ENCODE data around the gene ERGIC2.

ERGIC2 gene

DNA sequence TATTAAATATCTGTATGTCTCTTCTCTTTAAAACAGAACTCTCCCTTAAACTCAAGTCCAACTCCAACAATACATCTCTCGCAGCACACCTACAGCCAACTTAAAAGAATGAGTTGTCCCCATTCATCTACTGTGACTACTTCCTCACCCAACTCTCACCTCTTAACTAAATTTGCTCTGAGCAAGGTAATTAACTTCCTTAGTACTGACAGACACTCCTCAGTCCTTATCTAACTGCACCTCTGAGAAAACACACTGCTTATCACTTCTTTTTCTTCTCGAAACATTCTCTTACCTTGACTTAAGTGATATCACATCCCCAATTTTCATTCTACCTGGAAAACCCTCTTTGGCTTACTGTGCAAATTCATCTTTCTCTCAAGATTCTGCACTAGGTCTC is 7.0 kb downstream of the ERGIC2 start:
- no peak for DNase-seq

DNA sequence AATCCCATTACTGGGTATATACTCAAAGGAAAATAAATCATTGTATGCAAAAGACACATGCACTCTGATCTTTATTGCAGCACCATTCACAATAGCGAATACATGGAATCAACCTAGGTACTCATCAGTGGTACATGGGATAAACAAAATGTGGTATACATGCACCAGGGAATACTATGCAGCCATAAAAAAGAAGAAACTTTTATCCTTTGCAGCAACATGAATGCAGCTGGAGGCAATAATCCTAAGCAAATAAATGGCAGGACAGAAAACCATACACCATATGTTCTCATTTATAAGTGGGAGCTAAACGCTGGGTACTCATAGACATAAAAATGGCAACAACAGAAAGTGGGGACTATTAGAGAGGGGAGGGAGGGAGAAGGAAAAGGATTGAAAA is 15.9 kb downstream of the ERGIC2 start:
- no peak for DNase-seq

DNA sequence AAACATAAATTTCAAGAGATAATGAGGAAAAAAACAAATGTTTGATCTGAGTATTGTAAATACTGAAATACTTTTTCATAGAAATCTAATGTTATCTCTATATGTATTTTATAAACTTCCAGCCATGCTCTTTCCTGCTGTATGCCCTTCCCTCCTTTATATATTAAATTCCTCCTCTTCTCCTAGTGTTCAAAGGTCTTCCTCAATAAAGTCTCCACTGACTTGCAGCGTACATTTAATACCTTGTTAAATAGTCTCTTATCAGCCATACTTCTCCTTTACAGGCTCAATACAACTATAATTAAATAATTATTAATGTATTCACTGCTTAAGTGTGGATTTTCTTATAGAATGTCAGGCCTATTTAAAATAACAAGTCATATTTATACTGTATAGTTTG is 26.0 kb downstream of the ERGIC2 start:
- no peak for DNase-seq

DNA sequence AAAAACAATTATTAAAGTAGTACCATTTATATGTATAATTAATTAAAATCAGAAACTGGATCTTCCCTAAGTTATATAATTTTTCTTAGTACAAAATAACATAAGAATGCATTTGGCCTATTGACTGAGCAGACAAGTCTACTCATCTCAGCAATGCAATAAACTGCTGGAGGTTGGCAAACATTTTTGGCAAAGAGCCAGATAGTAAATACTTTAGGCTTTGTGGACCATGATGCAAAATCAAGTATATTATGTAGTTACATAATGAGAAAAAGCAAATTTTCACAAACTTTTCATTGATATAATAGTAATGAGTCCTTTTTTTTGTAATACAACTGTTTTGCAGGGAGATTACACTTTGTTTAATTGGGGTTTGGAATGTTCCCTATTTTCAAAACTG is 30.9 kb downstream of the ERGIC2 start:
- no peak for DNase-seq

DNA sequence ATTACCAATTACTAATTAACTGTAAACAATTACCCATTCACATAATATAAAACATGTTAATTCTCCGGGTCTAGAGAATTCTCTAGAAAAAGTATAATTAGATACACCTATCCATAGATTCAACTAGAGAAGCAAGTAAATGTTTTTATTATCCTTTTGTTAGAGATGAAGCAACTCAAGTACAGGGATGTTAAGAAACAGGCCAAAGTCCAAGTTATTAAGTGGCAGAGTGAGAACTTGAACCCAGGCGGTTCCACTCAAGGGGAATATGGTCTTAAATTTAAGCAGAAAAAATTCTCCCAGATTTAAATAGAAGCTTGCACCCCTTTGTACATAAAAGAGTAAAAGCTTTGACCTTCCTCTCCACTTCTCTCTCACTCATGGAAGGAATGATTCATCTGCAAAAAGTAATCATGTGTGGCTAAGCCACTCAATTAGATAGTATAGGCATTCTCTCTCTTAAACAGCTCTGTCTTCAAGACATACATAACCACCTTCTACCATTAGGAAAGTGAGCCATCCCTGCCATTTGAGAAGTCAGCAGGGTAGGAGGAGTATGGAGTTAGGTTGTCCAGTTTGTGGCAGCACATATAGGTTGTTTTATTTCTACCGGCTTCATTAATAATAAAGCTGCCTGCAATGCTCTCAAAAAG is 34.1 kb downstream of the ERGIC2 start:
- no peak for DNase-seq

DNA sequence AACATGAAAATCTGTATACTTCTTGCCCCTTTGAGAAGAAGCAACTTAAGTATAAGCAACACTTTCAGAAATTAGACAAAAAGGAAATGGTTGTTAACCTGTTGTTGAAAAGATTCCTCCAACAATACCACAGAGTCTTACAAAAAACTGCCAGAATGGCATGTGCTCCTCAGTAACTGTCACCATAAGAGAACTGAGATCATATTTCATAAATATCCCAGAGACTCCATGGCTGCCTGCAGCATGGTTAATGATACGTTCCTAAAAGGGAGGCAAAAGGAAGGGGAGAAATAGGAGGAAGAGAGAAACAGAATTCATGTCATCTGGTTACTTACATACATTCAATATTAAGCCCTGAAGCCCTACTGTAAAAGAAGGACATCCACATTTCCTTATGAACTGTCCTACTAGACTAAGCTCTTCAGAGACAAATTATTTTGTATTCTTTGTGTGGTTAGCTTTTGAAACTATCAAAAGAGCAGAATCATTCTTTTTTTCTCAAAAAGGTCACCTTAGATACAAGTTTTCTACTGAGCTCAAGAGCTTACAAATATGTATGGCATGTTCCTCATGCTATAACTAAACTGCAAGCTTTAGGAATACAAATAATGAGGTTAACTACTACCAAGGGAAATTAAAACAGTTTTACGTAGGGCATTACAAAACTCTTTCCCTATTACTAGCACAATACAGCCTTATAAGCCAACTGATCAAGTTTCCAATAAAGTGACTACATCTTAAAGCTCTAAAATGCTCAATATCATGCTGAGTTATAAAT is 37.8 kb downstream of the ERGIC2 start:
- no peak for DNase-seq

DNA sequence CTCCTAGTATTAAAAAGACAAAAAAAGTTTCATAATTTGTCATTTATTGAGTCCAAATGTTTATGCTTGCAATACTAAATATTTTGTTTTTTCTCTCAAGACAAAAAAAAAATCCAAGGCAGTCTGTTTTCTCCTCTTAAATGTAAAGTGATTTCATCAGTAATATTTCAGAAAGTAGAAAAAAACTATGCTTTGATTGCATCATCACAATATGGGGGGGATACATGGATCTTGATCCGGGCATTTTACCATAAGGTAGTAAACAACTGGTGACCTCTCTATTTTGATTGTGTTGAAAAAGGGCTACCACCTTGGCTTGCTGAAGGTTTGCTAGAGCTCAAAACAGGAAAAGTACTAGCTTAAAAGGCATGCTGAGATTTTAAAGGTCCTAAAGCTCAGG is 43.6 kb downstream of the ERGIC2 start:
- no peak for DNase-seq

DNA sequence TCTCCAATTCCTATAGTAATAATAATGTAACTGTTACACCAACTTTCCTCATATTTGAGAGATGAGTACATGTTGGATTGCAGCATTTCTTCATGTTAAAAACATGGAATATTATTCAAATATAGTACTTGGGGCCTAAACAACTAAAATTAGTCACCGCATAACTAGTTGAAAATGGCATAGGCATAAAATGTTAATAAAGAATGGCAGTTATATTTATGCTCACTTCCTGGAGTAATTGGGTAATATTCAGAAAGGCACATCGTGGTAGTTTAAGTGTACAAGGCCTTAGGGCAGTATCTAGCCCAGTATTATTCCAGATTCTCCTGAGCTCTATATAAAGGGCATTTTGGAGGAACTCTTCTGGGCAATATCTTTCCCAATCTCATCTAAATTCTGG is 46.0 kb downstream of the ERGIC2 start:
- DNase-seq = no peak

DNA sequence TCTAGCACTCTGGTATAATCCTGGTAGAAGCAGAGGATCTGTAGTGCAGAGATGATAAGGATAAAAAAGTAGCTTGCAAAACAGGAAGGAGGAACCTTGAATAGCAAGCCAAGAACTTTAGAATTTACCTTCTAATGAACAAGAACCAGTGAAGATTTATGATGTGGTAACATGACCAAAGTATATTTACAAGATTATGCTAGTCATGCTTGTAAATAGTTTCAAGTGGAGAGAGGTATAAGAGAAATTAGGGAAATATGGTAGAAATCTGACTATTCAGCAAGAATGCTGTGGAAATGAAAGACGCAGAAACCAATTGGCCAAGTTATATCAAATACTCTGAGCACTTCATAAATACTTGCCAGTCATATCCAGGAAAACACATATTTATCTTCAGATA is 47.8 kb downstream of the ERGIC2 start:
- no peak for DNase-seq

DNA sequence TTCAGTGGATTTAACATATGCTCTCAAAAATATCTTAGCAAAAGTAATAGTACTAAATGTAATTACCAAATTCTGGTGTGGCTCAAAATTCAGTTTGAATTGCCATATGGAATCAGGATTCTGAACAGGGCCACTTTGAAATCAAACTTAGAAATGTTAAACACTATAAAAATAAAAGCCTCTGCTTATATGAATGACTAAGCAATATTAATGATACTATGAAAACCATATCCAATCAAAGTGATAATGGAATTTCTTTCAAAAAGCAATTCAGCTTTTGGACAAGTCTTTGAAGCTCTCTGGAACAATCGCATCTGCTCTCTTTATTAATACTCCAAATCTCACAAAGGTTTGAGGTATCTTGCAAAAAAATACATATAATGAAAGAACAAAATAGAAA is 51.6 kb downstream of the ERGIC2 start:
- DNase-seq = no peak

DNA sequence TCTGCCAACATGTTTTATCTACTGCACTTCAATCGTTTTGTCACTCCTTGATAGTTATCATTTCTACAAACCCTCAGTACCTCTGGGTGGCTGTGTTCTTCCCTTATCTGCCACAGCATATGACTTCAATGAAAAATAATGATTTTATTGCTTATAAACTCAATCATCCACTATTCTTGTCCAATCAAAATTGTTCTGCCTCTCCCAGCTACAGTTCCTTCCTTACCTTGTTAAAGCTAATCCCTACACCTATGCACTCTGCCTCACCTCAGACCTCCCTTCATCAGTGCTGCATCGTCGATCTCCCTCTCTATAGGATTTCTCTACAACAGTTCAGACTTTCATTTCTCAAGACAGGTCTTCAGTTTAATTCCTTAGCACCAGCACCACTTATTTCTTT is 58.8 kb downstream of the ERGIC2 start:
- no peak for DNase-seq

DNA sequence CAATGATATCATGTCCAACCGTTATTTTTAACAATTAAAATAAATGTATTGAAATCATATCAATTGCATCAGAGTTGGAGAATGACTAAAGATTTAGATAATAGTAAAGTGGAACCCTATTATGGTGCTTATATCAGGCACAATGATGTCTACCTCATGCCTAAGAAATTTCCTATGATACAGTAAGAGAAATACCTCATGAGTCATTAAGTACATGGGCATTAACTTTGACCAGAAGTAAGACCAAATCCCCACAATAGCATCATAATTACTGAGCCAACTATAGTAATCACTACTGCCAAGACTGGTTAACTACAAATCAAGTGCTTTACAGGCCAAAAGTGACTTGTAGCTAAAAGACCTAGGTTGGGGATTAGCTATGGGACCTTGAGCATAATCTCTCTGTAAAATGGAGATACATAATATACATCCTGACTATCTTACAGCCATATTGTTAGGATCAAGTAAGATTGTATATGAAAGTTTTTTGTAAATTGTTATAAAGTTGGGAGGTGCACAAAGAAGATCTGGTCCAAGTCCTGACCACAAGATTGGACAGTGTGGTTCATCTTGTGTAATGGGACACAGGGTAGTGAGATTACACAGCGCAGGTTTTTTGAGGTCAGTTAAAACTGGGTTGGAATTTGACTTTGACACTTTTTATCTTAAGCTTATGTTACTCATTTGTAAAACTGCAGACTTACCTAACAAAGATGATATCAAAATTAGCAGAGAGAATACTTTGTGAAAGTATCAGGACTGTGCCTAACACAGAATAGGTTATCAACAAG is 60.5 kb downstream of the ERGIC2 start:
- no peak for DNase-seq

DNA sequence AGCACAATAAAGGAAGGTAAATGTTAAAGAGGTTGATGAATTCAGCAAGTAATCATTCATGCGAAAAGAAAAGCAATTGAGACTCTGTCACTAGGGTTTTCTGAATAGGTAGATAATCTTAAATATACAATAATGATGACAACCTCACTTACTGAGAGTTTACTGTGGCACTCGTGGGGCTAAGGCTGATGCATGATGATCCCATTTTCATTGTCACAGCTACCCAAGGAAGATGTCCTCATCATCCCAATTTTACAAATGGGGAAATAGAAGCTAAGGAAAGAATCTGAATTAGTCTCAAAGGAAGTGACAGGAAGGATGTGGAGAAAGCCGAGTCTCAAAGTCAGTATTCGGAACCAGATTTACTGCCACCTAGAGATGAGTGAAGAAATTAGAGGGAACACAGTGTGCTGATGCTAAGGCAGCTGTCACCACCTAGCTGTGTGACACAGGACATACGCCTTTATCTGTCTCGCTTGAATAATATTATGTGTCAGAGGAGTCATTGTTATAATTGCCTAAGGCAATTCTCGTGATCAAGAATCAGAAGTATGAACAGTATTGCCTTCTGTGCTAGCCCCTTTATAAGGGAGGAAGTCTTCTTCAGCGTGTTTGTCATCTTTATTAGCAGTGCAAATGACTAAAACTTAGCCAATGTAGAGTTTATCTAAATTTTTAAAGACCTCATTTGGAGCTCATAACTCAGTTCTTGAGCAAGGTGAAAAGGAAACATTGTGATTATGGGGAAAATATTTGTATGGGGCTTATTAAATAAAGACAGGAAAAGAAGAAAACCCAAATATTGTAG is 63.2 kb downstream of the ERGIC2 start:
- DNase-seq = peak; percentile 37

DNA sequence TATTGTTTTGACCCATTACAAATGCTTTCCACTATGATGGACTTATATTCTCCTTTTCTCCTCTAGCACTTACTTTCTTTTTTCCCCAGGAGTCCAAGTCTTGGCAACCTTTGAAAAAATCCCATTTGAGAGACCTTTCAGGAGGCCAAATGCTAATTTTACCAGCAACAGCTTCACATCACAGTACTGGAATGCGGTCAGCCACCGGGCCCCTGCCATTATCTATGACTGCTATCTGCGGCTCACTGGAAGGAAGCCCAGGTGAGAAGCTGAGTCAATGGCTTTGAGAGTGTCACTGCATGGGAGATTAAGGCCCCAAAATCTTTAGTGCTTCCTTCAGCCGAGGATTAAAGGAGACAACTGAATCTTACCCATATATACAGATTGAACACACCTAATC is 64.2 kb downstream of the ERGIC2 start:
- no peak for DNase-seq

DNA sequence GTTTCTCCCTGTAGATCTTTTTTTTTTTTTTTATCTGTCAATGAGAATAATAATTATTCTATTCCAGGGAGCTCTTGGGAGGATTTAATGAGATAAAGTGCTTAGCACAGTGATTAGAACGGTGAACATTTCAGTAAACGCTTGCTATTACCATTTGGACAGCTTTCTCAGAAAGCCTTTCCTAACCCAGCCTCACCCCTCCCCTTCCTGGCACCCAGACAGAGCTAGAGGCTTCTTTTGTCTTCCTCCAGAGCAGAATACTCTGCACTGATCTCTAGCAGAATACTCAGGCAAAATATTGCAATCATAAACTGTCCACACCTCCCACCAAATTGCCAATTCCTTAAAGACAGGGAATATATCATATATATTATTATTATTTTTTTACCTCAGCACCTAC is 66.6 kb downstream of the ERGIC2 start:
- no peak for DNase-seq

DNA sequence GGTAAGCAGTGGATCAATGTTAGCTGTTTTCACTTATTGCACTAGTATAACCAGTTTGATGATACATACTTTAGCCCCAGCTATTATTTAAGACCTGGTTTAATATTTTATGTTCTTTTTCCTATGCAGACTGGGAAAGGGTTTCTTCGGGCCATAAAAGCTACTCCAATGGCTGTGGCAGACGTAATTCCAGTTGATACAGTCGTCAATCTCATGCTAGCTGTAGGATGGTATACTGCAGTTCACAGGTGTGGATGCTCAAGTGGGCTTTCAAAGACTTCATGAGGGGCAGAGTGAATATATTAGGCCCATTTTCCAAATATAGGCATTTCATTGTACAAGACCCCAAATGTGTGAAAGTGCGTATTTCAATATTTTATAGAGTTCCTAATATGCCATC is 70.1 kb downstream of the ERGIC2 start:
- DNase-seq = no peak

DNA sequence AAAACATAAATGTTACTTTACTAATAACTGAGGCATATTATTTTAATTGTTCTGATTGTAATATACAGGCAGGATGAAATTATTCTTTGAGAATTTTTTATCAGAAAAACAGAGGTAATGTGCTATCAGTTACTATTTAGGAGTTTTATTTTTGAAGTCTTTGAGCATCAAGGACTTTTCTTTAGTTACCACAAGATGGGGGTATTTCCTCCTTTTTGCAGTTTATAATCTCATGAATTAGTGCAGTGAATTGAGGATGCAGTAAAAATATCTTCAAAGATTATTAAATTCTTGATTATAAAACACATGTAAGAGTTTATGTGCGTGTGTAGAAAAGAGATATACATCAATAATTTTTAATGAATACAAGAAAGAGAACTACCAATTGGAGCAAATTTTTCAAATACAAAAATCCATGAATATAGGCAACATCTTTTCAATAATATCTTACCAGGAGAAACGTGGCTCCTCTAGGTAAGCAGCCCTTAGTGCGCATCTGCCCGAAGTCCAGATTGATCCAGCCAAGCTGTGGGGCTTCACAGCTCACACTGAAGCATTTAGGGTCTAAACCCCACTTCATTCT is 71.6 kb downstream of the ERGIC2 start:
- DNase-seq = no peak

DNA sequence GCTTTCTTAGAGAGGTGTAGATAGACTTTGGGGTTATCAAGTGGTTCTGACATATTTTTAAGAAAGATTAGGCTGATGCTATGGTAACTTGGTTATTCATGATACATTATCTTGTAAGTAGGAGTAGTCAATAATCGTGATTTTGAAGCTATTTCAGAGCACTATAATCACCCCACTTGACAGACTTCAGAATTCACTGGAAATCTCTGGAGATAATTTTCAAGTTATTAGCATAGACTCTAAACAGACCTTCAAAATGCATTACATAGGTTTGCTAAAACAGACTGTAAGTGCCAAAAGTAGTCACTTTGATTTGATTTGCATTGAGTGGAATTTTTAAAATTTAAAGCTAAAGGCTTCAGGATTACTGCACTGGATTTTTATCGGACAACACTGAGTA is 74.3 kb downstream of the ERGIC2 start:
- no peak for DNase-seq

DNA sequence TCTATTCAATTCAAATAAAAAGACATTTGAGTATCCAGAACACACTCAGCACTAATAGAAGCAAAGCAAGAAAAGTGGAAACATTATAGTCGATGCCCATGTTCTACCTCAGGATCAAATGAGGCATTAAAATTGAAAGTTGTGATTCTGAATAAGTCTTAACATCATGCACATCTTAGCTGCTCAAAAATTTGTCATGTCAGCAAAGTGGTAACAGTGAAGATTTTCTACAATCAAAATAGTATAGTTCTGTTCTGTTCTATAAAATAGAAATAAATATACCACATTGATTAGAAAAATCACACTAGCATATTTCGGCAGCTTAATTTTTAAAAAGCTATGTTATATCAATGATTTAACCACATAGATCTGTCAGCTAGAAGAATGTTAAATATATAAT is 74.7 kb downstream of the ERGIC2 start:
- no peak for DNase-seq

DNA sequence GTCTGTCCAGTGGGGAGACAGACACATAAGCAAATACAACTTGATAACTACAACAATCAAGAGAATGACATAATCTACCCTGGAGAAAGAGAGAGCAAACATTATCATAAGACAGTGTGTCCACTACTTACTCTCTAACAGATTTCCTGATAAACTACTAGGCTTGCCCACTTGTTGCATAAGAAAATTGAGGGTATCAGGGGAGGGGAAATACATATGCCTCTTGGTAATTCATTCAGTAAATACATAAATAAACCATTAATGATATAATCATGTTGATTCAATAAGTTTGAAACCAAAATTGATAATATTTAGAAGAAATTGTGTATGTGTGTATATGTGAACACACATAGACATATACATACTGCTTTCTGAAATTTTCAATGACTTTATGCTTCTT is 76.6 kb downstream of the ERGIC2 start:
- DNase-seq = no peak

DNA sequence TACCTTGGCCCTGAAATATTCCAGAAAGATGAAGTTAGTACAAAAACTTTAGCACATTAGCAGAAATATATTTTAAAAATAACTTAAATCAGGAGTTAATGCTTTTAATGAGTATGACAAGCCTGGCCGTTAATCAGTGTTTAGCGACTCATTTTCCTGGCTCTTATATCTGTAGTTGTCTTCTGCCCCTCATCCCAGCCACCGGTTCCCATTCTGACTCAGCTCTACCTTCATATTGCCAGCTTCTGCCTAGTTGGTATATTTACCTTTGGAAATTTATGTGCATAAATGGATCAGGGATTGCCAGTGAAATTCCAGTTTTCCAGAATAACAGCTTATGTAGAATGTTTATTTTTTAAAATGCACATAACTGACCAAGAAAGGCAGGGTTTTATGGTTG is 79.9 kb downstream of the ERGIC2 start:
- no peak for DNase-seq

DNA sequence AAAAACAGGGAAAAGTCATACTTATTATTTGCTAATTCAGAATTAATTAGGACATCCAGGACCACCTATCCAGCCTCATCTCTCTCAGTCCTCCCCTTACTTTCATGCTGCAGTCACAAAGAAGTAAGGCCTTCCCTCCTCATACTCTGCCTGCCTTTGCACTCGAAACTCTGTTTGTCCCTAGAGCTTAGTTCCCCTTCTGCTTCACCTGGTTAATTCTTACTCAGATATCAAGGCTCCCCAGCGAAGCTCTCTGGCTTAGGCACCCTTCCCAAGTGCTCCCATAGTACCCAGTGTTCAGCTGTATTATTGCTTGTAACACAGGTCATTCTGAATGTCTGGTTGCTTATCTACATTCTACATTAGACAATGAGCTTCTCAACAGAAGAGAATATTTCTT is 81.3 kb downstream of the ERGIC2 start:
- DNase-seq = no peak

DNA sequence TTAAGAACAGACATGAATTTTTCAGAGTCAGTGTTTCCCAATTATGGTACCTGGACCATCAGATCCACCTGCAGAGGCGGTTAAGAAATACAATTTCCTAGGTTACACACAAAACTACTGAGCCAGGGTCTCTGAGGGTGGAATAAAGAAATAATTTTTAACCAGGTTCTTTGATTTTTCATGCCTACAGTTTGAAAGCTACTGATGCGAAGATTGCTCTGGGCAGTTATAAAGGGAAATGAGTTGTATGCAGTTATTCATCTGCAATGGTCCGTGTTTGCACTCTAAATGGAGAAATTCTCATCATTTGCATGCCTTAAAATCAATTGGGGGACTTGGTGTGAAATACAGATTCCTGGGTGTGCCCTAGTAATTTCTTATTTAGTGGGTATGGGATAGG is 89.7 kb downstream of the ERGIC2 start:
- no peak for DNase-seq

Data from NCI-H774 (cell line).